NCI-H446 treated with DMSO at 0.1 percent for 48 hours (cell line): ENCODE data around the gene PIK3AP1.

ENCODE experiments used
- DNase-seq: peaks from one replicate; lab custom pipeline; 2025; lab: John Stamatoyannopoulos, UW

The PIK3AP1 gene

GRCh38 chr10:96642973-96643372, 77.3 kb downstream of the PIK3AP1 start:
- no peak for DNase-seq

GRCh38 chr10:96642530-96642929, 77.8 kb downstream of the PIK3AP1 start:
- DNase-seq, result no peak

- no peak for DNase-seq
Observed at GRCh38 chr10:96641396-96642295, 78.7 kb downstream of the PIK3AP1 start.

GRCh38 chr10:96639899-96640298, 80.4 kb downstream of the PIK3AP1 start:
- no peak for DNase-seq

- DNase-seq, result no peak
Observed at GRCh38 chr10:96638696-96639095, 81.6 kb downstream of the PIK3AP1 start.

- no peak for DNase-seq
Observed at GRCh38 chr10:96638120-96638519, 82.2 kb downstream of the PIK3AP1 start.

- no peak for DNase-seq
Observed at GRCh38 chr10:96637709-96638108, 82.6 kb downstream of the PIK3AP1 start.

- no peak for DNase-seq
Observed at GRCh38 chr10:96636551-96636950, 83.8 kb downstream of the PIK3AP1 start.

GRCh38 chr10:96632974-96633710, 87.2 kb downstream of the PIK3AP1 start:
- DNase-seq, result no peak

GRCh38 chr10:96627292-96627691, 93.0 kb downstream of the PIK3AP1 start:
- no peak for DNase-seq

GRCh38 chr10:96626795-96627194, 93.5 kb downstream of the PIK3AP1 start:
- DNase-seq, result no peak

GRCh38 chr10:96625173-96625572, 95.1 kb downstream of the PIK3AP1 start:
- no peak for DNase-seq

GRCh38 chr10:96622013-96622787, 98.1 kb downstream of the PIK3AP1 start:
- no peak for DNase-seq

- DNase-seq, result no peak
Observed at GRCh38 chr10:96619796-96620773, 100.2 kb downstream of the PIK3AP1 start.

GRCh38 chr10:96619120-96619519, 101.2 kb downstream of the PIK3AP1 start:
- no peak for DNase-seq

GRCh38 chr10:96618653-96619052, 101.7 kb downstream of the PIK3AP1 start:
- DNase-seq, result peak; percentile 37

- DNase-seq, result no peak
Observed at GRCh38 chr10:96616961-96617360, 103.4 kb downstream of the PIK3AP1 start.

- DNase-seq, result peak; percentile 58
Observed at GRCh38 chr10:96614515-96614914, 105.8 kb downstream of the PIK3AP1 start.

- DNase-seq, result no peak
Observed at GRCh38 chr10:96613576-96613975, 106.7 kb downstream of the PIK3AP1 start.

GRCh38 chr10:96612055-96612830, 108.1 kb downstream of the PIK3AP1 start:
- no peak for DNase-seq
